CD8-positive, alpha-beta memory T cell (primary cell): ENCODE measurements around the gene FBXW7. TPM values are rescaled to one million over a fixed set of nuclear protein-coding genes. Genes with fewer than 3 reads are reported as not detected.

Experiments
- CTCF ChIA-PET: fragments of 350-600 bp; sonication (Branson Sonifier 250); formaldehyde crosslinking; loops from one replicate; lab custom pipeline; 2021; ENCODE audit warnings: antibody characterized with exemption; lab: Charles Lee
- POLR2A ChIA-PET: fragments of 350-600 bp; sonication (Branson Sonifier 250); formaldehyde crosslinking; loops from one replicate; lab custom pipeline; 2021; ENCODE audit warnings: antibody characterized with exemption; lab: Charles Lee
- DNase-seq, 5 donors: peaks; one replicate each; pipeline versions ENCODE4 v3.0.0 to v3.0.0-alpha.2; 2020 to 2022; ENCODE audit warnings: mixed read lengths in 1 of 5
- H3K27ac ChIP-seq: one replicate; pipeline ENCODE4 v1.7.0; 2013; ENCODE audit warnings: low read depth, mild to moderate bottlenecking, low read length, moderate library complexity
- H3K27me3 ChIP-seq: 2 replicates; pipeline ENCODE4 v1.7.0; 2013; ENCODE audit warnings: low read length, mild to moderate bottlenecking; ENCODE audit not compliant: insufficient read depth, poor library complexity, severe bottlenecking
- H3K36me3 ChIP-seq: 2 replicates; pipeline ENCODE4 v1.7.0; 2013; ENCODE audit warnings: mild to moderate bottlenecking, low read length, moderate library complexity; ENCODE audit not compliant: insufficient read depth
- H3K4me1 ChIP-seq: 2 replicates; pipeline ENCODE4 v1.7.0; 2013; ENCODE audit warnings: mild to moderate bottlenecking, low read length, moderate library complexity; ENCODE audit not compliant: insufficient read depth
- H3K4me3 ChIP-seq: 2 replicates; pipeline ENCODE4 v1.7.0; 2013; ENCODE audit warnings: mild to moderate bottlenecking, low read length
- H3K9me3 ChIP-seq: 2 replicates; pipeline ENCODE4 v1.7.0; 2013; ENCODE audit warnings: mild to moderate bottlenecking, low read length
- H3K27ac Mint-ChIP-seq, 8 donors: one replicate each; pipeline ENCODE4 v1.8.0; 2020 to 2021; ENCODE audit warnings: mixed read lengths in 8 of 8, mild to moderate bottlenecking in 6 of 8, inconsistent platforms in 3 of 8, moderate library complexity in 3 of 8
- H3K27me3 Mint-ChIP-seq, 2 donors: one replicate each; pipeline ENCODE4 v1.8.0; 2020 to 2021; ENCODE audit warnings: mixed read lengths in 2 of 2, mild to moderate bottlenecking in 1 of 2, moderate library complexity in 1 of 2
- H3K36me3 Mint-ChIP-seq, 3 donors: one replicate each; pipeline ENCODE4 v1.8.0; 2020 to 2021; ENCODE audit warnings: mixed read lengths in 3 of 3, inconsistent platforms in 1 of 3, mild to moderate bottlenecking in 1 of 3
- H3K4me1 Mint-ChIP-seq, 3 donors: one replicate each; pipeline ENCODE4 v1.8.0; 2020 to 2021; ENCODE audit warnings: mixed read lengths in 3 of 3, inconsistent platforms in 1 of 3, mild to moderate bottlenecking in 1 of 3
- H3K4me3 Mint-ChIP-seq, 7 donors: one replicate each; pipeline ENCODE4 v1.8.0; 2020 to 2021; ENCODE audit warnings: mixed read lengths in 7 of 7, mild to moderate bottlenecking in 6 of 7, moderate library complexity in 4 of 7, inconsistent platforms in 2 of 7
- H3K9me3 Mint-ChIP-seq, 5 donors: one replicate each; pipeline ENCODE4 v1.8.0; 2020 to 2022; ENCODE audit warnings: mixed read lengths in 5 of 5, mild to moderate bottlenecking in 3 of 5, moderate library complexity in 2 of 5, inconsistent platforms in 1 of 5
- polyA plus RNA-seq: library from polyadenylated mRNA; unstranded; fragments of 300-500 nt; fragmentation: Illumina TruSeq; gene quantifications from one replicate; pipeline ENCODE4 v1.2.3, GENCODE V29; 2021
- total RNA-seq, 2 experiments: library from RNA; stranded (reverse); gene quantifications; one replicate each; pipeline ENCODE4 v1.2.3, GENCODE V29; 2021

The FBXW7 gene
- total and polyA plus RNA-seq, 3 experiments from 2014 or later: 42.7 to 54.3 (median 46.6) TPM

DNA sequence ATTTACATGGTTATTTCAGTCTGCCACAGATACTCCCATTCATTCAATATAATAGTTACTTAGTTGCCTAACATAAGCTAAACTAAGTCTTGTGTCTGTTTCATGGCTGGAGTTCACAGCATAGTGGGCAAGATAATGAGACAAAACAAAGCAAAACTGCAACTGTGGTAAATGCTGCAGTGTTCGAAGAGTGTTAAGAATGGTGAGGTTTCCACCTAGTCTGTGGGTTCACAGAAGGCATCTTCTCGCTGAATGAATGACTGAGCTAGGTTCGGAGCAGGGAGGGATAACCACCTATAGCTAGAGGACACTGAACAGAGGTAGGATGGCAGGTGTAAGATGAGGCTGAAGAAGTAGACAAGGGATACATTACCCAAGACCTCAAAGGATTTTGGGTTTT lies 171.0 kb downstream of the FBXW7 start:
- H3K27ac Mint-ChIP-seq: peak overlapping the region in 1 of 8 donors; percentile 2
- Histone ChIP-seq H3K4me3 (no peak overlapping the region), H3K9me3 (no peaks in the 10 kb centered on the region), H3K27me3 (no peaks in the 10 kb centered on the region), H3K4me1 (no peaks in the 10 kb centered on the region), H3K27ac (no peak overlapping the region), H3K36me3 (no peaks in the 10 kb centered on the region)
- no peaks in the 10 kb centered on the region for H3K27me3 Mint-ChIP-seq
- peaks cover 15 to 39% (median 27%) of the 10 kb centered on the region in 3 donors for H3K4me1 Mint-ChIP-seq
- H3K9me3 Mint-ChIP-seq: peaks cover 0 to 3% (median 0%) of the 10 kb centered on the region in 5 donors
- ChIA-PET CTCF (interaction anchor here (0.6 kb wide), 1 partner anchor 8 kb away, joined by 3 read pairs; no protein-coding TSS in a partner anchor), POLR2A (no interaction called here)
- H3K36me3 Mint-ChIP-seq: peaks cover 15 to 26% (median 19%) of the 10 kb centered on the region in 3 donors
- no peak for DNase-seq
- H3K4me3 Mint-ChIP-seq: peak overlapping the region in 1 of 7 donors; percentile 5

DNA sequence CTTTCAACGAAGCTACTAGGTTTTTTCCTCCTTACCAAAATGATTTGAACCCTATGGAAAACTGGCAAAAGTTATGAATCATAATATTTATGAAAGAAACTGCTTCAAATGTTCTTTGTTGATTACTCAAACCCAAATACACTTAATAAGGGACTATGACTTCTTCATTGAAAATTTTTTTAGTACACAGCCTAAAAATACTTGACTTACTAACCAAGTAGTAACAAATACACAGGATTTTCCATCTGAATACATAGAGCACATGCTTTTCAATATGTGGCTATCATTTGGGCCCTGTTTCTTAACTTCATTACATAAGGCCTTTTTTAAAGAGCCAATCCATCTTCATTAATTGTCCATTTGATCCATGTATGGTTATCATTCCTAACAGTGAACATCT lies 171.5 kb downstream of the FBXW7 start:
- DNase-seq: no peak
- Mint-ChIP-seq H3K9me3 (peaks cover 0 to 3% (median 0%) of the 10 kb centered on the region in 5 donors), H3K27me3 (no peaks in the 10 kb centered on the region), H3K36me3 (peaks cover 15 to 30% (median 19%) of the 10 kb centered on the region in 3 donors), H3K4me1 (peaks cover 10 to 39% (median 22%) of the 10 kb centered on the region in 3 donors), H3K4me3 (no peak overlapping the region), H3K27ac (no peak overlapping the region)
- no peaks in the 10 kb centered on the region for H3K9me3 ChIP-seq
- ChIA-PET CTCF (no interaction called here), POLR2A (no interaction called here)
- H3K27me3 ChIP-seq: no peaks in the 10 kb centered on the region
- H3K27ac ChIP-seq: no peak overlapping the region
- no peaks in the 10 kb centered on the region for H3K36me3 ChIP-seq
- no peak overlapping the region for H3K4me3 ChIP-seq
- no peaks in the 10 kb centered on the region for H3K4me1 ChIP-seq

DNA sequence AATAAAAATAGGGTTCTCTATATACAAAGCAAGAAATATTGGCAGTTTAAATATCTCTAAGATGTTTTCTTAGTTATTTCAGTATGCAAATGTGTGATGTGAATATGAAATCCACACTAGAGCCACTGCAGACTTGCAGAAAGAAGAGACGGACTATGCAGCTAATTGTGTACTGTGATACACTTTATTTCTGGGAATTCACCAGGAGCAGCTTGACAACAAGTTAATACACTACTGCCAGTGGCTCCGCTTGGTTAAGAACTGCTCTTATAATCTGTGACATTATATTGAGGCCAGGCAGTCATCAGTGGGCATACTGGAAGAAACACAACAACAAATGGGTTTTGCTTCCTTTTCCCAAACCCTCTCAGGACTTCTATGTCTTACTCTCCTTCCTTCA lies 172.0 kb downstream of the FBXW7 start:
- Histone ChIP-seq H3K27ac (no peak overlapping the region), H3K27me3 (no peaks in the 10 kb centered on the region), H3K4me3 (no peak overlapping the region), H3K9me3 (no peaks in the 10 kb centered on the region), H3K4me1 (no peaks in the 10 kb centered on the region), H3K36me3 (no peaks in the 10 kb centered on the region)
- ChIA-PET POLR2A (no interaction called here), CTCF (no interaction called here)
- H3K4me1 Mint-ChIP-seq: peaks cover 8 to 36% (median 18%) of the 10 kb centered on the region in 3 donors
- peaks cover 0 to 3% (median 0%) of the 10 kb centered on the region in 5 donors for H3K9me3 Mint-ChIP-seq
- no peak overlapping the region for H3K4me3 Mint-ChIP-seq
- H3K36me3 Mint-ChIP-seq: peaks cover 15 to 34% (median 22%) of the 10 kb centered on the region in 3 donors
- H3K27me3 Mint-ChIP-seq: no peaks in the 10 kb centered on the region
- no peak for DNase-seq
- no peak overlapping the region for H3K27ac Mint-ChIP-seq

DNA sequence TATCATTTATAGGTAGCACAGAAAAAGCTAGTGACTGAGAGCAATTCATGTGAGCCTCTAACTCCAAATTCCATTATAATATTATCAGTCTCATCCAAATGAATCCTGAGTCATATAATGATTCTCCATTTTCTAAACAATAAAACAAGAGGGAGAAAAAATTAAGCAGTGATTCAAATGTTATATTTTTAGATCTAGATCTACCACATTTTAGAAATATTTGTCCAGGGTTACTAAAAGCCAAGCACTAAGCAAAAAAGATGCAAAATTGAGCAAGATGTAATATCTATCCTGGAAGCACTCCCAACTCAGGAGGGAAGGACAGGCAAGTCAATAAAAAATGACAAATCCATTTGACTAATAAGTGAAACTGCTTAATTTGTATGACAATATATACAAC lies 172.8 kb downstream of the FBXW7 start:
- no peaks in the 10 kb centered on the region for H3K36me3 ChIP-seq
- no peaks in the 10 kb centered on the region for H3K9me3 ChIP-seq
- Mint-ChIP-seq H3K27ac (no peak overlapping the region), H3K9me3 (peaks cover 0 to 3% (median 0%) of the 10 kb centered on the region in 5 donors), H3K36me3 (peaks cover 15 to 37% (median 25%) of the 10 kb centered on the region in 3 donors), H3K4me1 (peaks cover 8 to 36% (median 18%) of the 10 kb centered on the region in 3 donors), H3K4me3 (no peak overlapping the region), H3K27me3 (no peaks in the 10 kb centered on the region)
- DNase-seq: no peak
- H3K4me1 ChIP-seq: no peaks in the 10 kb centered on the region
- ChIA-PET POLR2A (interaction anchor here (0.7 kb wide), 1 partner anchor 281 kb away, joined by 9 read pairs; no protein-coding TSS in a partner anchor), CTCF (no interaction called here)
- no peak overlapping the region for H3K4me3 ChIP-seq
- no peaks in the 10 kb centered on the region for H3K27me3 ChIP-seq
- no peak overlapping the region for H3K27ac ChIP-seq

DNA sequence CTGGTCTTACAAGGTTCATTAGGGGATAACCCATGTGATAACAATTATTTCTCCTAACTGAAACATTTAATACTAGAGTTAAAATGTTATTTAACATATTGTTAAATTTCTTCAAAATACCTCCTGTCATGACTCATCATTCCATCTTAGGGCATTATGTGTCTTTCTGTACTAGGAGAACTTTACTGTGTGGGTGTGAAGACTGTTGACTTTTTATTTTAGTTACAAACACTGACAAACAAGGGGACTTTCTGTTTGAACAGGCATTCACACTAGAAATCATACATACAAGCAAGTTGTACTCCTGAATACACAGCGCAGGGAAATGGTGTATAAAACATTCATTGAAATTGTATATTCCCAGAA lies 175.9 kb downstream of the FBXW7 start:
- Histone ChIP-seq H3K4me3 (no peak overlapping the region), H3K9me3 (no peaks in the 10 kb centered on the region), H3K27me3 (no peaks in the 10 kb centered on the region), H3K27ac (no peak overlapping the region), H3K4me1 (no peaks in the 10 kb centered on the region), H3K36me3 (no peaks in the 10 kb centered on the region)
- H3K27ac Mint-ChIP-seq: peak overlapping the region in 1 of 8 donors; percentile 9
- POLR2A ChIA-PET: no interaction called here
- CTCF ChIA-PET: no interaction called here
- peaks cover 3 to 23% (median 17%) of the 10 kb centered on the region in 3 donors for H3K36me3 Mint-ChIP-seq
- no peak for DNase-seq
- H3K4me1 Mint-ChIP-seq: peaks cover 6 to 42% (median 11%) of the 10 kb centered on the region in 3 donors
- H3K9me3 Mint-ChIP-seq: no peaks in the 10 kb centered on the region
- no peaks in the 10 kb centered on the region for H3K27me3 Mint-ChIP-seq
- H3K4me3 Mint-ChIP-seq: no peak overlapping the region

DNA sequence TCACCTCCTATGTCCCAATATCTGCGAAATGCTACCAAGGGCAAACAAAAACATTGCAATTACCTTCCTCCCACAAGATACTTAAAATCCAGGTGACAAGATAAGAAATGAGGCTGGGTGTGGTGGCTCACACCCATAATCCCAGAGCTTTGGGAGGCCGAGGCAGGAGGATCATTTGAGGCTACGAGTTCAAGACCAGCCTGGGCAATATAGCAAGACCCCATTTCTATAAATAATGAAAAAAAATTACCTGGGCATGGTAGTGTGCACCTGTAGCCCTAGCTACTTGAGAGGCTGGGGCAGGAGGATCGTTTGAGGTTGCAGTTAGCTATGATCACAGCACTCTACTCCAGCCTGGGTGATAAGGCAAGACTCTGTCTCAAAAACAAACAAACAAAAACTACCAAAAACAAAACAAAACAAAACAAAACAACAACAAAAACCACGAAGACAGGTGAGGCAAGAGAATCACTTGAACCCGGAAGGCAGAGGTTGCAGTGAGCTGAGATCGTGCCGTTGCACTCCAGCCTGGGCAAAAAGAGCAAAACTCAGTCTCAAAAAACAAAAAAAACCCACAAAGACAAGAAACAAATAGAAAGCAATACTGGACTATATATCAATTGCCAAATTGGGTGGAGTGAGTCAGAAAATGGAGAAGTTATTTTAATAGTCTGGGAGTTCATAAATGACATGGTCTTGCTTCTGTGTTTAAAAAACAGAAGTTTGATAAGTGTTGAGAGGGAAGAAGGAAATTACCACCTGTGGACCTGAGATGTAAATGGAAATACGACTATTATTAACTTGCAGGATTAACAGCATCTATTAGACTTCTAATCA lies 176.5 kb downstream of the FBXW7 start:
- Histone ChIP-seq H3K27ac (no peak overlapping the region), H3K36me3 (no peaks in the 10 kb centered on the region), H3K9me3 (no peaks in the 10 kb centered on the region), H3K4me1 (no peaks in the 10 kb centered on the region), H3K4me3 (no peak overlapping the region), H3K27me3 (no peaks in the 10 kb centered on the region)
- no peaks in the 10 kb centered on the region for H3K9me3 Mint-ChIP-seq
- H3K27ac Mint-ChIP-seq: peak overlapping the region in 3 of 8 donors; percentile 15 to 58 (median 29)
- H3K4me1 Mint-ChIP-seq: peaks cover 4 to 42% (median 6%) of the 10 kb centered on the region in 3 donors
- CTCF ChIA-PET: no interaction called here
- no peak for DNase-seq
- no peaks in the 10 kb centered on the region for H3K27me3 Mint-ChIP-seq
- H3K36me3 Mint-ChIP-seq: peaks cover 0 to 20% (median 14%) of the 10 kb centered on the region in 3 donors
- POLR2A ChIA-PET: no interaction called here
- no peak overlapping the region for H3K4me3 Mint-ChIP-seq

DNA sequence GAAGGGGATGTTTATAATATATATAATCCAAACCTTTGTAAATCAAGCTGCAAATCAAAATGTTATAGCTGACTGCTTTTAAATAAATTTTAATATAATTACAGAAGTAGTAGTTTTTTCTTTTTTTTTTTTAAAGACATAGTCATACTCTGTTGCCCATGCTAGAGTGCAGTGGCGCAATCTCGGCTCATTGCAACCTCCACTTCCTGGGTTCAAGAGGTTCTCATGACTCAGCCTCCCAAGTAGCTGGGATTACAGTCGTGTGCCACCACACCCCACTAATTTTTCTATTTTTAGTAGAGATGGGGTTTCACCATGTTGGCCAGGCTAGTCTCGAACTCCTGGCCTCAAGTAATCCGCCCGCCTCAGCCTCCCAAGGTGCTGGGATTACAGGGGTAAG lies 178.7 kb downstream of the FBXW7 start:
- H3K4me1 Mint-ChIP-seq: peaks cover 17 to 53% (median 19%) of the 10 kb centered on the region in 3 donors
- H3K4me3 Mint-ChIP-seq: no peak overlapping the region
- no peak overlapping the region for H3K4me3 ChIP-seq
- H3K27me3 ChIP-seq: no peaks in the 10 kb centered on the region
- H3K36me3 Mint-ChIP-seq: peaks cover 0 to 13% (median 10%) of the 10 kb centered on the region in 3 donors
- ChIA-PET POLR2A (no interaction called here), CTCF (interaction anchor here (1.0 kb wide), 1 partner anchor 8 kb away, joined by 4 read pairs; no protein-coding TSS in a partner anchor)
- H3K9me3 ChIP-seq: no peaks in the 10 kb centered on the region
- H3K27ac ChIP-seq: no peak overlapping the region
- no peak for DNase-seq
- no peaks in the 10 kb centered on the region for H3K27me3 Mint-ChIP-seq
- H3K4me1 ChIP-seq: peaks cover 5% of the 10 kb centered on the region
- H3K27ac Mint-ChIP-seq: no peak overlapping the region
- no peaks in the 10 kb centered on the region for H3K36me3 ChIP-seq
- no peaks in the 10 kb centered on the region for H3K9me3 Mint-ChIP-seq

DNA sequence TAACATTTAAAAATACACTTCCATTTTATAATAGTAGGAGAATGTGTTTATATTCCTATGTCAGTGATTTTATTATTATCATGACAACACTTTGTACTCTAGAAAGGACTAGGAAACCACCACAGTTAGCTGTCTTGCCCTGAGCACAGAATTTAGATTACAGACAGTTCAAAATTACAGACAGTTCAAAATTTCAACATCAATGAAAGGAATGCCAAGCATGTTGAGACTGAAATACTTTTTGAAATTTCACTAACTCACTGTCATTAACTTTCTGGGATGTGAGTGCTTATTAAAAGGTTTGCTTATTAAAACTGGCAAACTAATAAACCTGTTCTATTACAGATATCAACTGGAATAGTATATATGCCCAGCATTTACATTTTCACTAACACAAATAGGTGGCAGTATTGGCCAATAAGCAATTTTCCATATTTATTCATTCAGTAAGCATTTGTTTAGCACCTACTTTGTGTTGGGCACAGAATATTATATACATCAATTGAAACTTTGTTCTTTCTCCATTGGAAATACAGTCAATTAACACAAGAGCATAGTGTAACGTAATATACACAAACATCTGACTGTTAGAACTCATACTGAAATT lies 179.4 kb downstream of the FBXW7 start:
- Histone ChIP-seq H3K27me3 (no peaks in the 10 kb centered on the region), H3K9me3 (no peaks in the 10 kb centered on the region), H3K4me3 (no peak overlapping the region), H3K4me1 (peaks cover 5% of the 10 kb centered on the region), H3K36me3 (no peaks in the 10 kb centered on the region), H3K27ac (no peak overlapping the region)
- Mint-ChIP-seq H3K4me3 (no peak overlapping the region), H3K4me1 (peaks cover 18 to 53% (median 20%) of the 10 kb centered on the region in 3 donors), H3K27ac (no peak overlapping the region), H3K9me3 (no peaks in the 10 kb centered on the region), H3K36me3 (peaks cover 0 to 13% (median 10%) of the 10 kb centered on the region in 3 donors), H3K27me3 (no peaks in the 10 kb centered on the region)
- no peak for DNase-seq
- ChIA-PET CTCF (no interaction called here), POLR2A (no interaction called here)
